ENCODE data around the gene KRTAP4-1.
"Not testable (repeated sequence)": the region's sequence is repeated elsewhere in the genome, so short reads cannot be mapped to it uniquely, and the experiment has no call there.

KRTAP4-1 gene

GRCh38 chr17:41184480-41184961 is at the start of gene KRTAP4-1:
KRTAP4-1 (minus strand) TSS chr17:41184911; CDS start chr17:41184854, 57 bp downstream.
- no peak for DNase-seq

GRCh38 chr17:41232399-41233105 is 47.8 kb upstream of the KRTAP4-1 start, which contains the start of gene KRTAP9-3:
KRTAP9-3 (plus strand) TSS chr17:41232449; CDS start chr17:41232502, 53 bp downstream.
- not testable (repeated sequence) for DNase-seq

GRCh38 chr17:41231731-41232130 is 47.0 kb upstream of the KRTAP4-1 start:
- DNase-seq = no peak

GRCh38 chr17:41230094-41230493 is 45.4 kb upstream of the KRTAP4-1 start:
- no peak for DNase-seq

DNA sequence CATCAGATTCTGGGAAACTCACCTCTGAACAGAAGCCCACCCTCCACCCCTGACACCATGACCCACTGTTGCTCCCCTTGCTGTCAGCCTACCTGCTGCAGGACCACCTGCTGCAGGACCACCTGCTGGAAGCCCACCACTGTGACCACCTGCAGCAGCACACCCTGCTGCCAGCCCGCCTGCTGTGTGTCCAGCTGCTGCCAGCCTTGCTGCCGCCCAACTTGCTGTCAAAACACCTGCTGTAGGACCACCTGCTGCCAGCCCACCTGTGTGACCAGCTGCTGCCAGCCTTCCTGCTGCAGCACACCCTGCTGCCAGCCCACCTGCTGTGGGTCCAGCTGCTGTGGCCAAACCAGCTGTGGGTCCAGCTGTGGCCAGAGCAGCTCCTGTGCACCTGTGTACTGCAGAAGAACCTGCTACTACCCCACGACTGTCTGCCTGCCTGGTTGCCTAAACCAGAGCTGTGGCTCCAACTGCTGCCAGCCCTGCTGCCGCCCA is 41.9 kb upstream of the KRTAP4-1 start, which contains the start of gene KRTAP9-2:
TSS of gene KRTAP9-2 (plus strand) at position 51 of the 498 bp plus-strand sequence. CDS start at position 58, 7 bp downstream.
- not testable (repeated sequence) for DNase-seq

- no peak for DNase-seq
These were observed 41.3 kb upstream of the KRTAP4-1 start for GRCh38 chr17:41226051-41226450.

DNA sequence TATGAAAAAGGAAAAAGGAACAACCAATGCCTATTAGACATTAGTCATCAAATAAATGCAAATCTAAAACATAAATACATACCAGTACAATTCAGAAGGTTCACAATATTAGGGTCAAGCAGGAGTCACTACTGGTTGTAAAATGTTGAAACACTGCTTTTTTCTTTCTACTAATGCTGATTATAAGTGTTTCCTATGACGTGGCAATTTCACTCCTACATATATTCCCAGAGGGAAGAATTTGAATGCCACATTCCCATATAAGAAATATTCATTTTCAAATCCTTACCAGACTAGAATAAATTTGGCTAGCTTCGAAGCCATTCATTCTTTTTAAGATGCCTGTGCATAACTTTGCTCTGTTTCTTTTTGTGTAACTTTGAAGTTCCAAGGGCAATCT is 39.1 kb upstream of the KRTAP4-1 start:
- no peak for DNase-seq

DNA sequence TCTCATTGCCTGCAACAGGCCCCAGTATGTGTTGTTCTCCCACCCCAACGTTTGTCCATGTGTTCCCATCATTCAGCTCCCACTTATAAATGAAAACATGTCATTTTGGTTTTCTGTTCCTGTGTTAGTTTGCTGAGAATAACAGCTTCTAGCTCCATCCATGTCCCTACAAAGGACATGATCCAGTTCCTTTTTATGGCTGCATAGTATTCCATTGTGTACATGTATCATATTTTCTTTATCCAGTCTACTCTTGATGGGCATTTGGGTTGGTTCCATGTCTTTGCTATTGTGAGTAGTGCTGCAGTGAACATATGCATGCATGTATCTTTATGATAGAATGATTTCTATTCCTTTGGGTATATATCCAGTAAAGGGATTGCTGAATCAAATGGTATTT is 31.0 kb upstream of the KRTAP4-1 start:
- DNase-seq = no peak

- no peak for DNase-seq
These were observed 27.9 kb upstream of the KRTAP4-1 start for GRCh38 chr17:41212524-41213169.

- DNase-seq = no peak
These were observed 27.2 kb upstream of the KRTAP4-1 start for GRCh38 chr17:41211845-41212466.

DNA sequence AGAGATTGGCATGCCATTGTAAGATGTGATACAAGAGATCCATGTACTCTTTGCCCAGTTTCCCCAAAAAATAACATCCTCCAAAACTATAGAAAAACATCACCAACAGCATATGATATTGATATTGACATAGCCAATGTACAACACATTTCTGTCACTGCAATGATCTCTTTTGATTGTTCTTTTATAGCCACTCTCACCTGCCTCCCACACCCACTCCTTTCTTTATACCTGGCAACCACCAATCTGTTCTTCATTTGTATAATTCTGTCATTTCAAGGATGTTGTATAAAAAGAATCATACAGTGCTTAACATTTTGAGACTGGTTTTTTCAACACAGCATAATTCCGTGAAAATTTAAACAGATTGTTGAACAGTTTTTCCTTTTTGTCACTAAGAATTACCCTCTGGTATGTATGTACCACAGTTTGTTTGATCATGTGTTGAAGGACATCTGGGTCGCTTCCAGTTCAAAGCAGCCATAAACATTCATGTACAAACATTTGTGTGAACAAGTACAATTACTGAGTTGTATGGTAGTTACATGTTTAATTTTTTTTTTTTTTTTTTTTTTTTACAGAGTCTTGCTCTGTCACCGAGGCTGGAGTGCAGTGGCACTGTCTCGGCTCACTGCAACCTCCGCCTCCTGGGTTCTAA is 14.8 kb upstream of the KRTAP4-1 start:
- no peak for DNase-seq

DNA sequence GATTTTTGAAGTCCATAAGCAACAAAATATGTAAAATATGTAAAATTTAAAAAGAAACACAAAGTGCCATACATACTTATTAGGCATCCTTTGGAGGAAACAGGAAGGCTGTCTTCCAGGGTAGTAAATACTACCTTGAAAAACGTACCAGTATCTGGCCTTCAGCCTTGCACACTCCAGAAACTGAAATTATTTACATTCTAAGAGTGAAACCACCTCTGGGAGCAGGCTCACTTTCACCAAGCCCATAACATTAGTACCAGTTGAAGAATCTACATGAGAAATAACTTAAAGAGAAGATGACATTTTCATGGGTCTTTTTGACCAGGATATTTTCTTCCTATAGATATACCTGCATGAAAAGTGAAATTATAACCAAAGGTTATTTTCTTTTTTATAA is 11.4 kb upstream of the KRTAP4-1 start:
- DNase-seq = no peak

GRCh38 chr17:41190328-41190727 is 5.6 kb upstream of the KRTAP4-1 start:
- DNase-seq = no peak

DNA sequence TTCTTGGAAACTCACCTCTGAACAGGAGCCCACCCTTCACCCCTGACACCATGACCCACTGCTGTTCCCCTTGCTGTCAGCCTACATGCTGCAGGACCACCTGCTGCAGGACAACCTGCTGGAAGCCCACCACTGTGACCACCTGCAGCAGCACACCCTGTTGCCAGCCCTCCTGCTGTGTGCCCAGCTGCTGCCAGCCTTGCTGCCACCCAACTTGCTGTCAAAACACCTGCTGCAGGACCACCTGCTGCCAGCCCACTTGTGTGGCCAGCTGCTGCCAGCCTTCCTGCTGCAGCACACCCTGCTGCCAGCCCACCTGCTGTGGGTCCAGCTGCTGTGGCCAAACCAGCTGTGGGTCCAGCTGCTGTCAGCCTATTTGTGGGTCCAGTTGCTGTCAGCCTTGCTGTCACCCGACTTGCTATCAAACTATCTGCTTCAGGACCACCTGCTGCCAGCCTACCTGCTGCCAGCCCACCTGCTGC is 5.2 kb upstream of the KRTAP4-1 start, which contains the start of gene KRTAP9-1:
TSS of gene KRTAP9-1 (plus strand) at position 51 of the 482 bp plus-strand sequence. CDS start at position 51, 0 bp downstream.
- not testable (repeated sequence) for DNase-seq

DNA sequence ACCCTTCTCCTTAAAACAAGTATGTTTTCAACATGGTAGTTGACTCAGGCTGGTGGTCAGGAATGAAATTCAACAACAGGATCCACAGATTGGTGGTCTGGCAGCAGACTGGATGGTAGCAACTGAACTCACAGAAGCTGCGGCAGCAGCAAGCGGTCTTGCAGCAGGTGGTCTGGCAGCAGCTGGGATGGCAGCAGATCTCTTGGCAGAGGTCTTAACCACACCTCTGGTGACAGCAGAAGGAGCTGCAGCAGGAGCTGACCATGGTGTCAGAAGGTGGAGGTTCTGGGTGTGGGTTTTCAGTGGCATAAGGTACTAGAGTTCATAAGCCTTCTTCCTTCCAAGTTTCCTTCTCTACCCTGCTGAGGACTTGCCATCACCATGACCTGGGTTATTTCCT is 2.2 kb upstream of the KRTAP4-1 start:
- no peak for DNase-seq

DNA sequence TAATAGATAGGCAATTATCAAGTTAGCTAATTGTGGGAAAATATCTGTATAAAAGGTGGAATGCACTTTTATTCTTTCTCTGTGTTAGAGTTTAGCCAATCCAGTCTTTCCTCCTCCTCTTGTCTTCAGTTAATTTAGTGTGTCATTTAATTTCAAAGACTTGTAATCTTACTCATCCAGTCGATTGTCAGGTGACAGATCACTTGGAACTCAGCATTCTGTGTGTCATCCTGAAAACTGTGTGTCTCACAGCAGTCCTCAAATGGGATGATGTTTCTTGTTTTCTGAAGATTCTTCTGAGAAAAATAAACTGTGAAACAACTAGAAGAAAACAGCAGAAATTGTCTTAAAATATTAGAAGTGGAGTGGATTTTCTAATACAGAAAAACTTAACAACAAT is 290 bp upstream of the KRTAP4-1 start:
- DNase-seq = no peak

DNA sequence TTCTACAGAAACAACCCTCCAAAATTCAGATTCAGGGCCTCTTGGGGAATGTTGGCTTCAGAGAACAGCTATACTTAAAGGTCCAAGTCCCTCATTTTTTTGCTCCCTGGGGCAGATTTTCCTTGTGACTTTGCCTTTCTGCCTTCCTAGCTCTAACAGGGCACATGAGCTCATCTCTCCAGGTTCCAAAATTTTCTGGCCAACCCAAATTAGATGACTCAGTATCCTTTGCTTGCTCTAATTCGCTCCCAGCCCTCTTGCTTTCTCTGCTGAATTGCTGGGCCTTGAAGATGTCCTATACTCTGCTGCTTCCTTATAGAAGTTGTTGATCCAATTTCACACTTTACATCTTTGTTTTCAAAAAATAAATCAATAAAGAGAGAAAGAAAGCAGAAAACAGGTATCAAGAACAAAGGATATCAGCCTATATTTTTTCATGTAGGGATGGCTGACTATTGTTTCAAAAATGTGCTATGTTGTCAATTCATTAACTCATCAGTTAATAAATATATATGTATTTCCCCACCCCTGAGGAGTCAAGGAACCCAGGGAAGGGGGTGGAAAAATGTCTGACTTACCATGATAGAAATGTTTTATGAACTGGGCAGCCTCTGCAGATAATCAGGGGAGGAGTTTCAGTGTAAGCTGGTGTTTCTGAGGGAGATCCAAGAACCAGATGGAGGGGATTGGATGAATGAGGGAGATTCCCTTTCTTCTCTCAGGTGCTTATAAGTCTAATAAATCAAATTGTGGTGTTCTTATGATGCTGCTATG is 5.7 kb downstream of the KRTAP4-1 start:
- DNase-seq = no peak

DNA sequence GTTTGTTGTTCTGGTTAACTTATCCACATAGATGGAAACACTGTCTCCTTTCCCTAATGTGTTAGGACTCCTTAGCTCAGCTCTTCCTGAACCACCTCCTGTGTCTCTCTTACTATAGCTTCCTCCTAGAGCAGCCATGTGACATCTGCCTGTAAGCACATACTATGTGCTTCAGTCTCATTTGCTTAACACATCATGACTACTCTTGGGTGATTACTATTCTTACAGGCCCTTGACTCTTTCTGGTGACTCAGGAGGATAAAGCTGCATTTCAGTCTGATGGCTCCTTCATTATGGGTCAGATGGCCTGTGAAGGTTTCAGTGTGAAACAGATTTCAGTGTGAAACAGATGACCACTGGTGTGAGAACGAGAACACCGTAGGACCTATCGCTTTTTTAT is 6.4 kb downstream of the KRTAP4-1 start:
- no peak for DNase-seq

DNA sequence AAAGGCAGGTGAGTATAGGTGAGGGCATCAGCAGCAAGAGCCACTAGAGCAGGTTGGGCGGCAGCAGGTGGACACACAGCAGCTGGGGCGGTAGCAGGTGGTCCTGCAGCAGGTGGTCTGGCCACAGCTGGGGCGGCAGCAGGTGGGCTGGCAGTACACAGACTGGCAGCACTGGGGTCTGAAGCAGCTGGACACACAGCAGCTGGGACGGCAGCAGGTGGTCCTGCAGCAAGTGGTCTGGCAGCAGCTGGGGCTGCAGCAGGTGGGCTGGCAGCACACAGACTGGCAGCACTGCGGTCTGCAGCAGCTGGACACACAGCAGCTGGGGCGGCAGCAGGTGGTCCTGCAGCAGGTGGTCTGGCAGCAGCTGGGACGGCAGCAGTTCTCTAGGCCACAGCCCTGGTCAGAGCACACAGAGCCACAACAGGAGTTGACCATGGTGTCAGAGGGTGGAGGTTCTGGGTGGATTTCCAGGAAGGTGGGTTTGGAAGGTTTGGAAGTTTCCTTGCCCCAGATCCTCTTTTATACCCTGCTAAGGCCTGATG is 6.9 kb downstream of the KRTAP4-1 start, which contains the start of gene KRTAP4-2:
TSS of gene KRTAP4-2 (minus strand) at position 495 of the 545 bp plus-strand sequence. CDS start at position 438, 57 bp downstream.
- DNase-seq = no peak

GRCh38 chr17:41176744-41177387 is 7.8 kb downstream of the KRTAP4-1 start:
- DNase-seq = no peak

DNA sequence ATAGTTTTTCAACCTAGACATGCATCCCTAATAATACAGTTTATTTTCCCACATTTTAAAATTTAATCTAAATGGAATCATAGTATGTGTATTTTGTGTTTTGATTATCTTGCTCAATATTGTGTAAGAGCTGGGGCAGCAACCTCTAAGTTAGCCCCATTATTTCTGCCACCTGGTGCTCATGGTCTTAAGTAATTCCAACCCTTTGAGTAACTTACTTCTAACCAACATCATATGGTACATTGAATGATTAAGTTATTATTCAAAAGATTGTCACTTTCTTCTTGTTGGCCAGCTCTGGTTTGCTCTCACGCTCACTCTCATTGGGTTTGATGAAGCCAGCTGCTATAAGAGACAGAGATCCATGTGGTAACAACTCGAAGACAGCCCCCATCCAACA is 12.8 kb downstream of the KRTAP4-1 start:
- DNase-seq = no peak

Data from bone marrow (tissue), 2 donors.